G401 (cell line): ENCODE data around the gene PFDN6. TPM values are rescaled to one million over a fixed set of nuclear protein-coding genes. Genes with fewer than 3 reads are reported as not detected.
A peak's percentile ranks its signal among the peaks of the same experiment; 100 is the strongest.
"Not testable (repeated sequence)": the region's sequence is repeated elsewhere in the genome, so short reads cannot be mapped to it uniquely, and the experiment has no call there.

Experiments
- DNase-seq: peaks from one replicate; pipeline ENCODE4 v3.0.0-alpha.2; 2015; ENCODE audit warnings: low spot score
- in situ Hi-C: cut with HindIII; loops from 2 replicates; pipeline ENCODE4 v1.10.0; 2016; ENCODE audit warnings: low sequenced_read_pairs, mixed read lengths
- total RNA-seq: library from RNA; depleted of rRNA; stranded (reverse); fragments of >200 nt; shearing (Covaris generic); gene quantifications from 2 replicates; pipeline ENCODE4 v1.2.3, GENCODE V29; 2014; rRNA removed

PFDN6 gene
- 131 and 154 TPM in 2 replicates for total RNA-seq

DNA sequence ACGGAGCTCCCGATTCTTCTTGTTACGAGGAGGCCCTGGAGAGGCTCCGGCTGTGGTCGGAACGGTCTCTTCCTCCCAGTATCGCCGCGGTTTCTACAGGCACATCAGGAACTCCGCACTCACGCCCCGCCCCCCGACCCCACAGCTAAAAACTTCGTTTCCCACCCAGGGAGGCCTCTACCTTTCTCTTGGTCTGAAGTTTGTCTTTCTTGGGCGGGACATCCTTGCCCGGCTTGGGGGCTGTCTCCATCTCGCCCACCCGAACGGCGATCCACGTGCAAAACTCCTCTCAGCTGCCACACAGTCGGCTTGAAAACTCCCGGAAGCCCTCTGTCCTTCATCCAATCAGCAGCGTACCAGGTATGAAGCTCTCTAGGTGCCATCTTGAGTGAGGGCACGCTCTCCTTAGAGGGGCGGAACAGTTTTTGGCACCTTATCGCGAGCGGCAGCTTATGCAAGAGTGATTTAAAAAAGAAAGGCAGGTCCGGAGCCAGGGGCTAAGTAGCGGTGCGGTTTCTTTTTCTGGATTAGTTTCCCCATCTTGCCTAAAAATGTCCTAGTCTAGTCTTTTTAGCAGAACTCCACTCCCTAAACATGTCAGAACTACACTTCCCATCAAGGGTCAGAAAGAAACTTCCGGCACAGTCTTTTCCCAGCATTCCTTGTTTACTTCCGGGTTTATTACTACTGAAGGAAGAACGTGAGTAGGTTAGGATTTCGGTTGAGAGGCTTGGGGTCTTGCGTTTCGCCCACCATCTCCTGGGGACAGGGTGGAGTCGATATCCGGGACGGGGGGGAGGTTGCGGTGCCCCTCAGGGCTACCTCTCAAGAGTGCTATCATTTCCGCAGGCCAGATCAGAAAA, at the start of gene PFDN6, which contains the start of gene WDR46:
Gene PFDN6, plus strand, starts transcription at position 681 of the 863 bp plus-strand sequence. CDS start 256 bp downstream, outside the sequence.
Gene WDR46, minus strand, starts transcription at position 319 of the 863 bp plus-strand sequence. Its CDS starts 69 bp downstream, at position 250.
- peak; percentile 98 for DNase-seq
- in situ Hi-C loops, result no loop called here

DNA sequence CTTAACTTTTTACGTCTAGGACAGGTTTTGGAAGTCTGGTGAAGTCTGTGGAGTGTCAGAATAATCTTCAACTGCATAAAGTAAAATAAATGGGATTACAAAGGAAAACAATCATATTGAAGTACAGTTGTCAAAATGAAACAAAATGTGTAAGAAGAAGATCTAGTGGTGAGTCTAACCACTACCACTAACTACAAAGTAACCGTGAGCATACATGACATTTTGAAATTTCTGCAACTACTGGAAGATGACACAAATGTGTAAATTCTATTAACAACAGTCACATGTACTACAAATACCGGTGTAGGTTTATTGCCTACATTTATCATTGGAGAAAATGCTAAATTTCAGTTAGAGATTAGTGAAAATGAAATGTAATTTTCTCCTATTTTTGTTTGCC, 47.4 kb upstream of the PFDN6 start:
- in situ Hi-C loops, result no loop called here

DNA sequence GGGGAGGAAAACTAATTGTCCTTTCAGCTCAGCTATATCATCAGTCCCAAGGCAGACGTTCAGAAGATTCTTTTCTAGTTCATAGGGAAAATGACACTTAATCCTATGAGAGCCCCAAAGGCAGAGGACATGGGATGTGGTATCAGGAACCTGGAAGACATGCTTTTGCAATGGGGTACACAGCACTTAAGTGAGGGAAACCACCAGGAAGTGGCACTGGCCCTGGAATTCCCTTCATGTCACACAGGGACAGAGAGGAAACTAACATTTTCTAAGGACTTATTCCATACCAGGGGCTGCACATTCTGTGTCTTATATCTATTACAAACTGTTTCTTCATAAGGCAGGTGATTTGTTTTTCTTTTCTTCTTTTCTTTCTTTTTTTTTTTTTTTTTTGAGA, 45.9 kb upstream of the PFDN6 start:
- DNase-seq, result no peak
- in situ Hi-C loops, result no loop called here

More for the DNA sequence above, 47.4 kb upstream of the PFDN6 start:
- DNase-seq, result no peak

DNA sequence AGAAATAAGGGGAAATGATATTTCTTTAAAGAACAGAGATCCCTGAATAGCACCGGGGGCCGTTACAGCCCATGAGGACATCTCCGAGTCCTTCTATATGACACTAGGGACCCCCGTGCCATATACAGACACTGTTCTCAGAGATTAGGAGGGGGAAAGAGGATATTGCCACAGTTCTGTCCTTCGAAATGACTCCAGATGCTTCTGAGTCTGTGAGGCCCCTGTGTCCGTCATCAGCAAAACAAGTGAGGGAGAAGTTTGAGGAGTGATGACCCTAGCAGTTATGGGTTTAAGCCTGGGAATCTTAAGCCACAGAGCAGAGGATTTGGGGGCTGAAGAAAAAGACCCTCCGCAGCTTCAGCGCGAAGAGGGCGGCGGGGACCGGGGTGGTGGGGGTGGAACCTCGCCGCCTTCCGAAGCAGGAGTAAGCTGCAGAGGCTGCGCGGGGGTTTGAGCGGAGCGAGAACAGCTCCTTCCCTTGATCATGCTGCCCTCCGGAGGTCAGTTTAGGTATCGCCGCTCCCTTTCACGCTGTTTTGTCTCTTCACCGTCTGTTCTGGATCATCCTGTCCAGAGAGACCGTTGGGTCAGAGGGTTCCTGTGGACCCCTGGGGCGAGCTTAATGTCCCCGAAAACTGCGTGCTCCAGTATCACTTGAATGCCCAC, 41.3 kb upstream of the PFDN6 start:
- DNase-seq, result peak; percentile 91
- in situ Hi-C loops, result no loop called here

DNA sequence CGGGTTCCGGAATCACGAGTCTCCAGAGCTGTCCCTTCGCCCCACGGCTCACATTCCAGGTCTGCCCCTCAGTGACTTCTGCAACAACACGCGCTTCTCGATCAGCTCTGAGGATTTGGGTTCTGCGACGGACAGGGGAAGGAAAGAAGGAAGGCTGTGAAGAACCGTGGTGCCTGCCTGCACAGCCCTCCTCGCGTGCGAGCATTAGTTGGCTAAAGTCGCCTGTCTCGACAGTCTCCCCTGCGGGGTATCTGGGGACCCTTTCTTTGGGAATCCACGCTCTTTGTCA, 40.8 kb upstream of the PFDN6 start:
- in situ Hi-C loops, result no loop called here
- no peak for DNase-seq

DNA sequence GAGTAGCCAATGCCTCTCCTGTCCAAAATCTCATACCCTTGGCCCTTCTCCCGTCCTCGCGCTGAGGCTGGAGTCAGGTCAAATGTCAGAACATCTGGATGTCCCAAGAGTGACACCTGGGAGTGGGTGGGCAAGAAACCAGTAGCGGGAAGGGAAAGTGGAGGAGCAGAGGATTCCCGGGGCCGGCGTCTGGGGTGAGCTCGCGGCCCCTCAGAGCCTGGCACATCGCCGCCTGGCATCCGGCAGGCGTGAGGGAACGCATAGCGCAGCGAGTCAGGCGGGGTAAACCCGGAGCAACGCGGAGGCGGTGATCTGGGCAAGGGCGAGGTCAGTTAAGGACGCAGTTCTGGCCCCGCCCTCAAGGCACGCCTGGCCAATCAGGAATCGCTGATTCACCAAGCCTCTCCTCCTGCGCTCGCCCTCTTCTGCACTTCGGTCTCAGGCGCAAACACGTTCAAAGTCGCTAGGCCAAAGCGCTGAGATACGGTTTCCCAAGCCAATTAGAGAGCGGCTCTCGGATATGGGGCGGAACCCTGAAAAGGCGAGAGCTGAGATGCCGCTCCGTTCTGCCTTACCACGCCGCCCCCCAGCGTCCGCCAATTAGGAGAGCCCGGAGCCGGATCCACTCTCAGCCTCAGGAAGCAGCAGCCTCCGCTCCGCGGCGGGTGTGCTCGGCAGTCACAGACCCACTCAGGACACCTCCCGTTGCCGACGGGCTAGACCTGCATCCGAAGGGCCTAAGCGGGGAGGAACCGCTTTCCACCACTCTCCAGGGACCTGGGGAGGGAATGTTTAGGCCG, 40.3 kb upstream of the PFDN6 start:
- DNase-seq, result peak; percentile 100
- in situ Hi-C loops, result no loop called here

DNA sequence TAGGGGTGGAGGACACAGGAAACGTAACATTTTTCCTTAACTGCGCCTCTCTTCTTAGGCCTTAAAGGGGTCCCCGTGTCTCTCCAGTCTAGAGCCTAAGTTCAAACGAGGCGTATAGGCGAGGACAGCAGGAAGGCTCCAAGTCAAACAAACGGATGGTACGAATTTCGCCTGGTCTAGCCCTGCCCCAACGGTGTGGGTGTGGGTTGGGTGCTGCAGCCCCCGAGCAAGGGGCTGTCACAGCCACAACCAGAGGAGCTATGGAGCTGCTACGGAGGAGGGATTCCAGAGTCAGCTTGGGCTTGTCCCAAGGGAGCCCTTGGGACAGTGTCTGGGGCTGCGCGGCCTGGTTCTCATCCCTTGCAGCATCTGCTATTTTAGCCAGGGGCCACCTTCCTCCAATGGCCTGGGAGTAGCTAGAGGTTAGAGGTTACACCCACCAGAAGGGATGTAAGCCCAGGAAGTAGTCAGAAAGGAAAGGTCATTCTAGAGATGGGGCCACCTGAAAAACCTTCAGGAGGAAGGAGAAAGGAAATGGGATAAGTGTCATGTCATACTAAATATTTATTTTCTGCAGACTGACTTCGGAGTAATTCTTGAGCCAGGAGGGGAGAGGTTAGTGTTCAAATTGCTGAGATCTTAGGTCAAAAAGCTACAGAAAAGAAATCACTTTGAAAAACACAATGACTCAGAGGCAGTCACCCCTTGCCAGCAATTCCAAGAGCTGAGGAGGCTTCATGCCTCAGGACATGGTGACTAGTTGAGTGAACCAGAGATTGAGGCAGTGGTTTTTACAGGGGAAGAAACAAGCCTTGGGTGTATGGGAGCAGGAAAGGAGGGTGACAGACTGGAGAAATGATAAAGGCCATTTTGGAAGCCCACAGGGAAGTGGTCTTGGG, 39.4 kb upstream of the PFDN6 start:
- in situ Hi-C loops, result no loop called here
- no peak for DNase-seq

DNA sequence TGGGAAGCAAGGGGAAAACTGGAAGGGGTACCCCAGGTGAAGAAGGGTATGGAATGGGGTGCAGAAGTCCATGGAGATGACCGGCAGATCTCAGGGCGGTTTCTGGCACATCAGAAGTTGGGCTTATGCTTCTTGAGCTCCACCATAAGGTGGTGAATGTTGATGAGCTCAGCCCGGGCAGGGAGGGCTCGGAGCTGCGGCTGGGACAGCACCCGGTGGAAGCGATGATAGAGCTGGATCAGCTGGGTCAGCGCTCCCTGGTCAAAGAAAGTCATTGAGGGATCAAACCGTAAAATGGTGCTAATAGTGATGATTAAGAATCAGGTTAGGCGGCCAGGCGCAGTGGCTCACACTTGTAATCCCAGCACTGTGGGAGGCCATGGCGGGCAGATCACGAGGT, 38.7 kb upstream of the PFDN6 start:
- in situ Hi-C loops, result no loop called here
- no peak for DNase-seq

DNA sequence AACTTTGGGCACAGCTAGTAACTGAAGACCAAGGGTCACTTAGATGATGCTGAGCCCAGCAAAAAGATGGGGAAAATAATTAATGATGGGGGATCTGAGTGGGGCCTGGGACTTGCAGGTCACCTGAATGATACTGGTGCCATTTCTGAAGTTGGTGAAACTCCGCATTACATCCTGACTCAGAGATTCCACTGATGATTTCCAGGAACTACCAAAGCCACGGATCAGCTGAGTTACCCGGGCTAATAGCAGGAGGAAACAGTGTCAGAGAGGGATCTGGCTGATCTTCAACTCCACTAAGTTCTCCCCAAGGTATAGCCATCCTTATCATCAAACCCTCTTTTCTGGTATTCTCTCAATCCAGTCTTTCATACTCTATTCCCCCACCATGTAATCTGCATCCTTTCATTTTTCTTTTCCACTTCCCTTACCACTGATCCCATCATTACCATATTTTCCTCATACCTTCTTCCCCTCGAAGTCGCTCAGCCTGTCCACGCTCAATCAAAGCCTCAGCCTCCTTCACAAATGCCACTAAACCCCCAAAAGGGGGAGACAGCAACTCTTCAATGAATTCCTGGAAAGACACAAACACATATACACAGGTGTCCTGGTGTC, 37.9 kb upstream of the PFDN6 start:
- in situ Hi-C loops, result no loop called here

DNA sequence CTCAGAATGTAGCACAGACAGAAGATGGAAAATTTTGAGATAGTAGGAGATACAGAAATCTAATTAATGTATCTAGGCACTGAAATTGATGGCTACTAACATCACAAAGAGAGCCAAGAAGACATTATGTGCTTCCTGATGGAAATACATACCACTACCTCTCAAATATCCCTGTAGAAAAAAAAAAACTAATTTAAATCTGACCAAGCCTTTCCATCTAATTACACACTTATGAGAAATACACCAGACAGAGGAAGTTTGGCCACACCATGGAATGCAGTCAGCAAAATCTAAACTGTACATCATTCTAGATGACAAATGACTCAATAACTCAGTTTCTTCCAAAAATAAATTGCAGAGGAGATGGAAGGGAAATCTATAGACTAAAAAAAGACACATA, 36.6 kb upstream of the PFDN6 start:
- DNase-seq, result no peak
- in situ Hi-C loops, result no loop called here

More for the DNA sequence above, 37.9 kb upstream of the PFDN6 start:
- DNase-seq, result no peak

DNA sequence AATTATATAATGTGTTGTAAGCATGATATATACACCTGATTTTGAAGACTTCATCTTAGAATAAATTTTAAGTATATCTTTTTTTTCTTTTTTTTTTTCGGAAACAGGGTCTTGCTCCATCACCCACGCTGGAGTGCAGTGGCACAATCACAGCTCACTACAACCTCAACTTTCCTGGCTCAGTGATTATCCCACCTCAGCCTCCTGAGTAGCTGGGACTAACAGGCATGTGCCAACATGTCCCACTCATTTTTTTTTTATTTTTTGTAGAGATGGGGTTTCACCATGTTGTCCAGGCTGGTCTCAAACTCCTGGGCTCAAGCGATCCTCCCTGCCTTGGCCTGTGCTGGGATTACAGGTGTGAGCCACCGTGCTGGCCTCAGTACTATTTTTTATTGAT, 34.8 kb upstream of the PFDN6 start:
- DNase-seq, result no peak
- in situ Hi-C loops, result no loop called here

DNA sequence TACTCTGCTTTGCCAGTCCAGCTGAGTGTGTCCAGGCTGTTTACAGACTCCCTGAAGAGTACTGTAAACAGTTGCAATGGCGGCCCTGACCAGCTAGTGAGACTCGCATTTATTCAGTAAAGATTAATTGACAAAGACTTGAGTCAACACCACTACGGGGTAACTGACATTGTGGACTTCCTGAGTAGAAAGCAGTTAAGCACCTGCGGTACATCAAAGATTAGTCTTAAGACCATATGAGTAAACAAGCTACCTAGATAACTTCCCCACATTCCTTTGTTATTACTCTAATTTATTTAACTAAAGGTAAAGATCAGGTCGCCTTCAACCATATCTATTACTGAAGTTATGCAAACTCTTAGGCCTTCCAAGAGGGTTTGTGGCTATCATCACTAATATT, 30.4 kb upstream of the PFDN6 start:
- in situ Hi-C loops, result no loop called here
- DNase-seq, result no peak

DNA sequence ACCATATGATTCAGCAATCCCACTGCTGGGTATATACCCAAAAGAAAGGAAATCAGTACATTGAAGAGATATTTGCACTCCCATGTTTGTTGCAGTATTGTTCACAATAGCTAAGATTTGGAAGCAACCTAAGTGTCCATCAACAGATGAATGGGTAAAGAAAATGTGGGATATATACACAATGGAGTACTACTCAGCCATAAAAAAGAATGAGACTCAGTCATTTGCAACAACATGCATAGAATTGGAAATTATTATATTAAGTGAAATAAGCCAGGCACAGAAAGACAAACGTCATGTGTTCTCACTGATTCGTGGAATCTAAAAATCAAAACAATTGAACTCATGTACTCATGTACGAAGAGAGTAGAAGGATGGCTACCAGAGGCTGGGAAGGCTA, 26.9 kb upstream of the PFDN6 start:
- DNase-seq, in situ Hi-C loops: not testable (repeated sequence)

DNA sequence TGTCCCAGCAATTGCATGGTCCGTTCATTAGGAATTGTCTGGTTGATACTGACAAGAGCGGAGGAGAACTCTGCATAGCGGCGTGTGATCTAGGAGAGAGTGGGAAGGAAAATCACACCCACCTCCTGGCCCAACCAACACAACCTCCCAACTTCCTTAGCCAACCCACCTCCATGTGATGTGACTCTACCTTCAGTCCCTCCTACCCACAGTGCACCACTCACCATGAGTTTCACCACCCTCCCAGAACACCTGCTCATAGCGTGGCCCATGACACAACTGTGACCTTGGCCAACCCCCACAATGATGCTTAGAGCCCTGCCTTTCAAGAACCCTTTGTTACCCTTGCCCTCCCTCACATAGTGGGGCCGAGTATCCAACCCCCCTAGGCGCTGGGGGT, 25.4 kb upstream of the PFDN6 start:
- in situ Hi-C loops, result no loop called here
- DNase-seq, result no peak

DNA sequence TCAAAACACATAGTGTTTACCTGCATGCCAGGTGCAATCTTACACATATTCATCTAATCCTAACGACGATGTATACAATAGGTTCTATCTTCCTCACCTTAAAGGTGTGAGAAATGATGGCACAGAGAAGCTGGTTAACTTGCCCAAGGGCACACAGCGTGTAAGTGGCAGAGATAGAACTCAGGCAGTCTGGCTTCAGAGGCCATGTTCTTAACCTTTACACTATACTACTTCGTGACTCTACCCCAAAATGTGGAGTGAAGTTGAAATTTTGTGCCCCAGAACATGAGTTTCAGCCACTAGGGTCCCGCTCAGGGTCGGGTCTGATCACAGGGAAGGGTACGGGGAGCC, 18.3 kb upstream of the PFDN6 start:
- no peak for DNase-seq
- in situ Hi-C loops, result no loop called here

DNA sequence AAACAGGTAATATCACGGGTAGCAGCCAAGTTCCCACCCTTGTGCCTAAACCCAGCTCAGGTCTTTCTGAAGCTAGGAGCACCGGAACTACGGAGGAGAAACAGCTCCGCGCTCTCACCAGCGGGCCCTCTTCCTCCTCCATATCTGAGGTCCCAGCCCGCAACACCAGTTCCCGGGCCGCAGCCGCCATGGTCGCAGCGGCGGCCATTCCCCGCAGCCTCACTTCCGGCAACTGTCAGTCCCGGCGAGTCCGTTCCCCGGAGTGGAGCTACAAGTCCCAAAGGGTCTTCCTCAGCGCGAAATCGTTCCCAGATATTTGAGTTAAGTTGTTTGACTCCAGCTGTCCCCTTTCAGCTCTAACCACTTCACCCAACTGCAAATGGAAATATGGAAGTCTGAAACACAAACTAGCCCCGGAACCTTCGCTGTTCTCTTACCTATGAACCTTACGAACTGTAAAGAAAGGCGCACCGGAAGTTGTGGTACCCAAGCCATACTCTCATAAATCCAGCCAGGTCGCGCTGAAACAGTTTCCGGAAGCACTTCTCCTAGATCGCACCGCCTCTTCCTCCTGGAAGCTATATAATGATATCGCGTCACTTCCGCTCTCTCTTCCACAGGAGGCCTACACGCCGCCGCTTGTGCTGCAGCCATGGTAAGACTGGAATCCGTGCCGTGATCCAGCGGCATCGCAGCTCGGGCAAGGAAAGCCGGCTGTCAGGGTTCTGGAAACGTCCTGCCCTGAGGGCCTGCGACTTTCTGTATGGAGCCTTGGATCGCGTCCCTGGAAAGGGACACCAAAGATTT, 17.7 kb upstream of the PFDN6 start, which contains the start of the genes RPS18 and VPS52:
Gene RPS18, plus strand, starts transcription at position 608 of the 807 bp plus-strand sequence. Its CDS starts 45 bp downstream, at position 653.
Gene VPS52, minus strand, starts transcription at position 409 of the 807 bp plus-strand sequence. Its CDS starts 201 bp downstream, at position 208.
- peak; percentile 100 for DNase-seq
- in situ Hi-C loops, result no loop called here

DNA sequence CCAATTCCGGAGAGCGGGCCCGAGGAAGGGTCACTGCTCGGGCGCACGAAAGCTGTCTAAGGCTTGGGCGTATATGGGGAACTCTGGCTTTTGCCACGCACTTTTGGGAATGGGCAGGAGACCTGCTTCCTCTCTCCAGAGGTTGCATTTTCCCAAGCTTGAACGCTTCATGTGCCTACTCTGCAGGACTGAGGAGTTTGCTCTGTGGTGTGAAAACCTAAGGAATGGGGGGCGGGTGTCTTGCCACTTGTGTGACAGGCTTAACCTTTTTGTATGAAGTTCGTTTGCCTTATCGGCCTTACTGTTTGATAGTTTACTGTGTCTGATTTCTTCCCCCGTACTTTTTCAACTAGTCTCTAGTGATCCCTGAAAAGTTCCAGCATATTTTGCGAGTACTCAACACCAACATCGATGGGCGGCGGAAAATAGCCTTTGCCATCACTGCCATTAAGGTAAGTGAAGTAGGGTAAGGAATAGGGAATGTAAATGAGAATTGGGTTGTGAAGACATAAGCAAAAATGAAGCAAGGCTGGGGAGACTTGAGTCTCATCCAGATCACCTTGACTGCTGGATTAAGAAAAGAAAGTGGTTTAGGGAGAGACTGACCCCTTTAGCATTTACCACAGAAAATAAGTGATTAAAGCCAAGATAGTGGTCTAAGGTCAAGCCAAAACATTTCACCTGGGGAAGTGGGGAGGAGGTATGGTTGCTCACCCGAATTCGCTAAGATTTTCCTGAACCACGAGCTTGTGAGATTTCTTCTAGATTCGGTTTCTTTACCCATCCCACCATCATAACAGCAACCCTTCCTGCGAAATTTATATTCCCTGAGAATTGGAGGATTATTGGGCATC, 16.9 kb upstream of the PFDN6 start:
- DNase-seq, result no peak
- in situ Hi-C loops, result no loop called here
